IMR-90 (cell line): ENCODE measurements around the gene MPST. TPM values are rescaled to one million over a fixed set of nuclear protein-coding genes. Genes with fewer than 3 reads are reported as not detected.

Experiments used
- ATAC-seq: fragments of 200-7000 bp; cut with Tn5 transposase; 2 replicates; pipeline ENCODE4 v1.9.1; 2020; ENCODE audit warnings: low read depth, mild to moderate bottlenecking, moderate library complexity
- BruUV-seq: library from RNA; stranded (reverse); fragments of 400-500 nt; replicated peaks from 2 replicates; lab custom pipeline; 2021; lab: Mats Ljungman, UMichigan
- CTCF ChIA-PET: fragments of 300-600 bp; formaldehyde crosslinking; extraction: SDS; loops from one replicate; lab custom pipeline; 2021; ENCODE audit warnings: antibody characterized with exemption; lab: Yijun Ruan, JAX
- POLR2A ChIA-PET: fragments of 300-600 bp; sonication (Branson Sonifier 250); formaldehyde crosslinking; loops from one replicate; lab custom pipeline; 2022; ENCODE audit warnings: antibody characterized with exemption; ENCODE audit not compliant: unreplicated experiment; lab: Charles Lee
- DNase-seq: peaks from one replicate; pipeline ENCODE4 v3.0.0; 2013
- H2AFZ ChIP-seq: replicated peaks from 2 replicates; pipeline ENCODE3; 2013; ENCODE audit warnings: low read length, mild to moderate bottlenecking; ENCODE audit not compliant: poor library complexity
- H2AK5ac ChIP-seq: 2 replicates; pipeline ENCODE4 v1.6.1; 2013; ENCODE audit warnings: low read depth, low read length, inconsistent platforms
- H2AK9ac ChIP-seq: replicated peaks from 2 replicates; pipeline ENCODE3; 2013; ENCODE audit warnings: mild to moderate bottlenecking, low read depth, low read length, moderate library complexity; ENCODE audit not compliant: poor library complexity
- H2BK120ac ChIP-seq: 2 replicates; pipeline ENCODE4 v1.6.1; 2013; ENCODE audit warnings: low read depth, low read length, inconsistent platforms
- H2BK15ac ChIP-seq: 3 replicates; pipeline ENCODE4 v1.6.1; 2013; ENCODE audit warnings: low read depth, low read length, inconsistent platforms
- H2BK20ac ChIP-seq: 2 replicates; pipeline ENCODE4 v1.6.1; 2013; ENCODE audit warnings: low read depth, mild to moderate bottlenecking, inconsistent platforms, low read length, moderate library complexity
- H2BK5ac ChIP-seq: 2 replicates; pipeline ENCODE4 v1.6.1; 2013; ENCODE audit warnings: mild to moderate bottlenecking, low read depth, low read length, inconsistent platforms; ENCODE audit not compliant: poor library complexity, severe bottlenecking
- H3K14ac ChIP-seq: replicated peaks from 2 replicates; pipeline ENCODE4 v1.6.1; 2013; ENCODE audit warnings: low read depth, low read length, inconsistent platforms
- H3K18ac ChIP-seq: 2 replicates; pipeline ENCODE4 v1.6.1; 2013; ENCODE audit warnings: low read depth, low read length, control low read depth
- H3K23ac ChIP-seq: 2 replicates; pipeline ENCODE4 v1.6.1; 2013; ENCODE audit warnings: low read depth, low read length, inconsistent platforms
- H3K27ac ChIP-seq: 2 replicates; pipeline ENCODE4 v1.5.1; 2013; ENCODE audit warnings: mild to moderate bottlenecking, control low read depth, low read length; ENCODE audit not compliant: insufficient read depth
- H3K27me3 ChIP-seq: 2 replicates; pipeline ENCODE4 v1.6.1; 2013; ENCODE audit warnings: low read length; ENCODE audit not compliant: control insufficient read depth, insufficient read depth
- H3K36me3 ChIP-seq: 2 replicates; pipeline ENCODE4 v1.6.1; 2013; ENCODE audit warnings: low read length, mixed read lengths; ENCODE audit not compliant: control insufficient read depth, insufficient read depth
- H3K4ac ChIP-seq: 2 replicates; pipeline ENCODE4 v1.6.1; 2013; ENCODE audit warnings: low read depth, low read length, inconsistent platforms
- H3K4me1 ChIP-seq: 2 replicates; pipeline ENCODE4 v1.6.1; 2013; ENCODE audit warnings: low read length, mixed read lengths; ENCODE audit not compliant: control insufficient read depth, insufficient read depth
- H3K4me2 ChIP-seq: 2 replicates; pipeline ENCODE4 v1.6.1; 2013; ENCODE audit warnings: low read depth, mild to moderate bottlenecking, control low read depth, low read length, moderate library complexity
- H3K4me3 ChIP-seq: 2 replicates; pipeline ENCODE4 v1.5.1; 2013; ENCODE audit warnings: low read depth, mild to moderate bottlenecking, control low read depth, low read length, moderate library complexity; ENCODE audit not compliant: insufficient read depth
- H3K56ac ChIP-seq: 2 replicates; pipeline ENCODE4 v1.6.1; 2013; ENCODE audit warnings: low read length, inconsistent platforms; ENCODE audit not compliant: insufficient read depth; ENCODE audit errors: extremely low read depth
- H3K79me1 ChIP-seq, 2 experiments: 2 replicates each; pipeline ENCODE4 v1.6.1; 2013; ENCODE audit warnings: low read length in 2 of 2, inconsistent platforms in 1 of 2, low read depth in 1 of 2
- H3K9ac ChIP-seq: 2 replicates; pipeline ENCODE4 v1.6.1; 2013; ENCODE audit warnings: low read depth, low read length, control low read depth
- H3K9me1 ChIP-seq: 2 replicates; pipeline ENCODE4 v1.6.1; 2013; ENCODE audit warnings: low read length, inconsistent platforms; ENCODE audit not compliant: insufficient read depth
- H3K9me3 ChIP-seq: 2 replicates; pipeline ENCODE4 v1.6.1; 2013; ENCODE audit warnings: low read length; ENCODE audit not compliant: control insufficient read depth, insufficient read depth
- H4K20me1 ChIP-seq: 2 replicates; pipeline ENCODE4 v1.6.1; 2013; ENCODE audit warnings: low read length, inconsistent platforms; ENCODE audit not compliant: insufficient read depth
- H4K5ac ChIP-seq: 2 replicates; pipeline ENCODE4 v1.6.1; 2013; ENCODE audit warnings: mild to moderate bottlenecking, low read depth, low read length, control low read depth
- H4K8ac ChIP-seq, 2 experiments: 2 replicates each; pipeline ENCODE4 v1.6.1; 2013; ENCODE audit warnings: low read depth in 2 of 2, low read length in 2 of 2, control low read depth in 1 of 2, inconsistent platforms in 1 of 2
- H4K91ac ChIP-seq: 2 replicates; pipeline ENCODE4 v1.6.1; 2013; ENCODE audit warnings: low read depth, low read length, inconsistent platforms; ENCODE audit not compliant: insufficient read depth
- BHLHE40 ChIP-seq: fragments of 150-350 bp; IDR thresholded peaks from 2 replicates; pipeline ENCODE4 v1.6.1; 2016; ENCODE audit warnings: mild to moderate bottlenecking, low read depth, low read length
- CEBPB ChIP-seq: IDR thresholded peaks from 2 replicates; pipeline ENCODE4 v1.6.1; 2012; ENCODE audit warnings: low read depth, low read length, improper control_type of control experiment
- CHD1 ChIP-seq: IDR thresholded peaks from 2 replicates; pipeline ENCODE4 v1.6.1; 2012; ENCODE audit warnings: low read depth, low read length, improper control_type of control experiment
- CTCF ChIP-seq: conservative IDR thresholded peaks from 2 replicates; pipeline ENCODE4 v1.5.1; 2012; ENCODE audit warnings: mild to moderate bottlenecking, low read depth, low read length, improper control_type of control experiment
- ELK1 ChIP-seq: fragments of 150-350 bp; IDR thresholded peaks from 2 replicates; pipeline ENCODE4 v1.6.1; 2016; ENCODE audit warnings: low read depth, mild to moderate bottlenecking, low read length, moderate library complexity, borderline replicate concordance
- FOS ChIP-seq: fragments of 150-350 bp; IDR thresholded peaks from 2 replicates; pipeline ENCODE4 v1.6.1; 2016; ENCODE audit warnings: low read depth, low read length
- MAFK ChIP-seq: IDR thresholded peaks from 2 replicates; pipeline ENCODE4 v1.6.1; 2012; ENCODE audit warnings: low read depth, low read length, improper control_type of control experiment
- MAZ ChIP-seq: IDR thresholded peaks from 2 replicates; pipeline ENCODE4 v1.6.1; 2012; ENCODE audit warnings: low read depth, mild to moderate bottlenecking, low read length, improper control_type of control experiment, moderate library complexity, borderline replicate concordance
- MXI1 ChIP-seq: IDR thresholded peaks from 2 replicates; pipeline ENCODE4 v1.6.1; 2012; ENCODE audit warnings: low read depth, mild to moderate bottlenecking, low read length, moderate library complexity, borderline replicate concordance
- NFE2L2 ChIP-seq: fragments of 150-350 bp; IDR thresholded peaks from 2 replicates; pipeline ENCODE4 v1.6.1; 2016; ENCODE audit warnings: low read depth, mild to moderate bottlenecking, low read length
- POLR2A ChIP-seq: IDR thresholded peaks from 2 replicates; pipeline ENCODE4 v1.6.1; 2012; ENCODE audit warnings: mild to moderate bottlenecking, low read depth, low read length
- RCOR1 ChIP-seq: IDR thresholded peaks from 2 replicates; pipeline ENCODE4 v1.6.1; 2012; ENCODE audit warnings: mild to moderate bottlenecking, low read length, improper control_type of control experiment; ENCODE audit not compliant: insufficient replicate concordance
- RFX5 ChIP-seq: IDR thresholded peaks from 2 replicates; pipeline ENCODE4 v1.8.0; 2012; ENCODE audit warnings: low read depth, mild to moderate bottlenecking, low read length, moderate library complexity
- SMC3 ChIP-seq: fragments of 150-350 bp; IDR thresholded peaks from 2 replicates; pipeline ENCODE4 v1.6.1; 2016; ENCODE audit warnings: low read depth, mild to moderate bottlenecking, antibody characterized with exemption, low read length, moderate library complexity
- WGBS, 2 experiments: methylation state at CpG; one replicate each; pipeline versions ENCODE4 v1.1.5 to v1.1.7; 2013; ENCODE audit warnings: missing lambda C conversion rate in 2 of 2; ENCODE audit not compliant: insufficient read length in 1 of 2; ENCODE audit errors: extremely low coverage in 2 of 2; 5-methylcytosine and 5-hydroxymethylcytosine counted together
- dilution Hi-C: fragments of 300-500 bp; cut with HindIII; formaldehyde crosslinking; loops from one replicate; pipeline ENCODE4 v1.14.3; 2018; ENCODE audit warnings: low sequenced_read_pairs; ENCODE audit not compliant: unreplicated experiment
- in situ Hi-C: fragments of 300-500 bp; cut with MboI; formaldehyde crosslinking; loops from 3 replicates; pipeline ENCODE4 v1.14.3; 2019; ENCODE audit warnings: low sequenced_read_pairs, inconsistent platforms, mixed read lengths
- intact Hi-C: fragments of 100-400 bp; cut with micrococcal nuclease; formaldehyde crosslinking; loops from 2 replicates; pipeline ENCODE4 v1.10.0; 2022
- polyA plus RNA-seq, 3 experiments: library from polyadenylated mRNA; depleted of rRNA; stranded (reverse); fragments of >200 nt; gene quantifications; 2 replicates each; pipeline ENCODE4 v1.2.3, GENCODE V29; 2012; ENCODE audit warnings: low replicate concordance in 1 of 3
- total RNA-seq: library from RNA; depleted of rRNA; stranded (reverse); fragments of >200 nt; gene quantifications from 2 replicates; pipeline ENCODE4 v1.2.3, GENCODE V29; 2012
- TF ChIP-seq, protein P1 (sequence below): fragments of 150-350 bp; IDR thresholded peaks from 2 replicates; pipeline ENCODE4 v1.6.1; 2017; ENCODE audit warnings: mild to moderate bottlenecking, antibody characterized with exemption, low read length, low read depth

MPST gene
- total and polyA plus RNA-seq, 2 of the 4 experiments (the other 2 are of a cell fraction): 19.2 to 43.0 TPM

DNA sequence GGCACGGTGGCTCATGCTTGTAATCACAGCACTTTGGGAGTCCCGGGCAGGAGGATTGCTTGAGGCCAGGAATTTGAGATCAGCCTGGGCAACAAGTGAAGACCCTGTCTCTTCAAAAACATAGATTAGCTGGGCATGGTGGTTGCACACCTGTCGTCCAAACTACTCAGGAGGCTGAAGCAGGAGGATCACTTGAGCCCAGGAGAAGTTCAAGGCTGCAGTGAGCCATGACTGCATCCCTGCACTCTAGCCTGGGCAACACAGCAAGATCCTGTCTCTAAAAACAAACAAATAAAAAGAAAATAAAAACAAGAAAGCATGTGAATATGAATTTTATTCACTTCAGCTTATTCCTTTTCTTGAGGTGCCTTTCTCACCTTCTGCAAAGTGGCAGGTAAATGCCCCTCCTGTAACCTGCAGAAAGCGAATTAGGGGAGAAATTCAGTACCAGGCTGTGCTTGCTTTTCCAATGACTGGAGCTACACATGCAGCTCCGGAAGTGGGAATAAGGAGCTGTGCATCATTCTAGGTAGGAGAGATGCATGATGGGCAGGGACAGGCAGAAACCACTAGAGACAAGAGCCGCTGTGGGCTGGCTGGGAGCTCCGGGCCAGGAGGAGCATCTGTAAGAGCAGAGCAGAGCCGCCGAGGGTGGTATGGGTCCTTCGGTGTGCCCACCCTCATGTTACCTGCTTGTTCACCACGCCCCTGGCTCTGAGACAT, 17.3 kb downstream of the MPST start:
- 0 out of 2 replicates have a peak, but pooled peaks cover 2% of the 10 kb centered on the region for H3K9me1 ChIP-seq
- DNase-seq: no peak
- no peak overlapping the region for H3K18ac ChIP-seq
- H4K20me1 ChIP-seq: no peaks in the 10 kb centered on the region
- H3K14ac ChIP-seq: no peak overlapping the region
- H3K4me3 ChIP-seq: no peak overlapping the region
- no peak overlapping the region for H3K23ac ChIP-seq
- H2AK9ac ChIP-seq: no peak overlapping the region
- H2BK20ac ChIP-seq: no peak overlapping the region
- no peak overlapping the region for H3K4ac ChIP-seq
- intact Hi-C loops (no loop called here), in situ Hi-C loops (no loop called here), dilution Hi-C loops (no loop called here)
- no peak for ATAC-seq
- 88% methylated on average over 9 of the region's 11 CpGs; no CpG with 5 or more reads in 1 of the 2 experiments for WGBS, 2 experiments
- H3K9ac ChIP-seq: no peak overlapping the region
- H3K9me3 ChIP-seq: no peaks in the 10 kb centered on the region
- no peak overlapping the region for H4K5ac ChIP-seq
- H3K27me3 ChIP-seq: peaks cover 15% of the 10 kb centered on the region
- no peak overlapping the region for H2AK5ac ChIP-seq
- ChIA-PET CTCF (interaction anchor here (1.4 kb wide), 1 partner anchor 9 kb away, joined by 3 read pairs; no protein-coding TSS in a partner anchor), POLR2A (no interaction called here)
- no peak overlapping the region for H2AFZ ChIP-seq
- no peak for TF ChIP-seq SMC3
- no peak for TF ChIP-seq BHLHE40
- TF ChIP-seq MAFK: no peak
- TF ChIP-seq NFE2L2: no peak
- no peak for TF ChIP-seq RCOR1
- TF ChIP-seq FOS: no peak
- no peak for TF ChIP-seq CTCF
- no peak for TF ChIP-seq ELK1
- TF ChIP-seq MAZ: no peak
- no peak for TF ChIP-seq MXI1
- no peak for TF ChIP-seq CHD1
- TF ChIP-seq, protein P1, sequence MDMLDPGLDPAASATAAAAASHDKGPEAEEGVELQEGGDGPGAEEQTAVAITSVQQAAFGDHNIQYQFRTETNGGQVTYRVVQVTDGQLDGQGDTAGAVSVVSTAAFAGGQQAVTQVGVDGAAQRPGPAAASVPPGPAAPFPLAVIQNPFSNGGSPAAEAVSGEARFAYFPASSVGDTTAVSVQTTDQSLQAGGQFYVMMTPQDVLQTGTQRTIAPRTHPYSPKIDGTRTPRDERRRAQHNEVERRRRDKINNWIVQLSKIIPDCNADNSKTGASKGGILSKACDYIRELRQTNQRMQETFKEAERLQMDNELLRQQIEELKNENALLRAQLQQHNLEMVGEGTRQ: no peak
- TF ChIP-seq RFX5: no peak
- no peak for TF ChIP-seq POLR2A
- TF ChIP-seq CEBPB: no peak
- no peak overlapping the region for H2BK5ac ChIP-seq
- no peaks in the 10 kb centered on the region for H3K36me3 ChIP-seq
- H2BK15ac ChIP-seq: no peak overlapping the region
- no TSS peak for BruUV-seq
- no peak overlapping the region for H3K56ac ChIP-seq
- H2BK120ac ChIP-seq: no peak overlapping the region
- H4K8ac ChIP-seq: no peak overlapping the region
- H3K79me1 ChIP-seq: no peaks in the 10 kb centered on the region
- no peak overlapping the region for H3K27ac ChIP-seq
- H3K4me2 ChIP-seq: no peak overlapping the region
- H3K4me1 ChIP-seq: no peaks in the 10 kb centered on the region; the same call in 1 of the 2 replicates
- H4K91ac ChIP-seq: no peak overlapping the region
